Stimulated activated CD4-positive, alpha-beta T cell treated with anti-CD3 and anti-CD28 coated beads, Interleukin-1b, Interleukin-23, amount 100 ng/mL, for 4 hours (primary cell): Measurements from ENCODE around the gene SETD7.
"Not testable (repeated sequence)": the region's sequence is repeated elsewhere in the genome, so short reads cannot be mapped to it uniquely, and the experiment has no call there.

Experiments used
- DNase-seq, 2 donors: peaks; one replicate each; pipeline ENCODE4 v3.0.0-alpha.2; 2020; ENCODE audit warnings: low read depth in 2 of 2

Gene SETD7

DNA sequence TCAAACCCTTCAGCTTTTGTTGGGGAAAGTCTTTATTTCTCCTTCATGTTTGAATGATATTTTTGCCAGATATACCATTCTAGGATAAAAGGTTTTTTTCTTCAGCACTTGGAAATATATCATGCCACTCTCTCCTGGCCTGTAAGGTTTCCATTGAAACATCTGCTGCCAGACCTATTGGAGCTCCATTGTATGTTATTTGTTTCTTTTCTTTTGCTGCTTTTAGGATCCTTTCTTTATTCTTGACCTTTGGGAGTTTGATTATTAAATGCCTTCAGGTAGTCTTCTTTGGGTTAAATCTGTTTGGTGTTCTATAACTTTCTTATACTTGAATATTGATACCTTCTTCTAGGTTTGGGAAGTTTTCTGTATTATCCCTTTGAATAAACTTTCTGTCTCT lies 87.3 kb downstream of the SETD7 start:
- not testable (repeated sequence) for DNase-seq

DNA sequence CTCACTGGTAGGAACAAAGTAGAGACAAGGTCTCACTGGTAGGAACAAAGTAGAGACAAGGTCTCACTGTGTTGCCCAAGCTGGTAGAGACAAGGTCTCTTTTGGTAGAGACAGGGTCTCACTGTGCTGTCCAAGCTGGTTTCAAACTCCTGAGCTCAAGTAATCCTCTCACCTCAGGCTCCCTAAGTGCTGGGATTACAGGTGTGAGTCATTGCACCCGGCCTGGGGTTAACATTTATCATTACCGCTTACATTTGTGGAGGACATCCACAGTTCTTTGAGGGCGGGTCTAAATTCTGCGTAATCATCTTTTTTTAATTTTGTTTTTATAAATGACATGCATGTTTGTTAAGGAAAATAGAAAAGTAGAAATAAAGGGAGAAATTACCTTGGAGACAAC lies 90.1 kb downstream of the SETD7 start:
- no peak for DNase-seq

DNA sequence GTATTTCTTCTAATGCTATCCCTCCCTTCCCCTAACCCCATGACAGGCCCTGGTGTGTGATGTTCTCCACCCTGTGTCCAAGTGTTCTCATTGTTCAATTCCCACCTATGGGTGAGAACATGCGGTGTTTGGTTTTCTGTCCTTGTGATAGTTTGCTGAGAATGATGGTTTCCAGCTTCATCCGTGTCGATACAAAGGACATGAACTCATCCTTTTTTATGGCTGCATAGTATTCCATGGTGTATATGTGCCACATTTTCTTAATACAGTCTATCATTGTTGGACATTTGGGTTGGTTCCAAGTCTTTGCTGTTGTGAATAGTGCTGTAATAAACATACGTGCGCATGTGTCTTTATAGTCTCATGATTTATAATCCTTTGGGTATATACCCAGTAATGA lies 91.5 kb downstream of the SETD7 start:
- DNase-seq = not testable (repeated sequence)

DNA sequence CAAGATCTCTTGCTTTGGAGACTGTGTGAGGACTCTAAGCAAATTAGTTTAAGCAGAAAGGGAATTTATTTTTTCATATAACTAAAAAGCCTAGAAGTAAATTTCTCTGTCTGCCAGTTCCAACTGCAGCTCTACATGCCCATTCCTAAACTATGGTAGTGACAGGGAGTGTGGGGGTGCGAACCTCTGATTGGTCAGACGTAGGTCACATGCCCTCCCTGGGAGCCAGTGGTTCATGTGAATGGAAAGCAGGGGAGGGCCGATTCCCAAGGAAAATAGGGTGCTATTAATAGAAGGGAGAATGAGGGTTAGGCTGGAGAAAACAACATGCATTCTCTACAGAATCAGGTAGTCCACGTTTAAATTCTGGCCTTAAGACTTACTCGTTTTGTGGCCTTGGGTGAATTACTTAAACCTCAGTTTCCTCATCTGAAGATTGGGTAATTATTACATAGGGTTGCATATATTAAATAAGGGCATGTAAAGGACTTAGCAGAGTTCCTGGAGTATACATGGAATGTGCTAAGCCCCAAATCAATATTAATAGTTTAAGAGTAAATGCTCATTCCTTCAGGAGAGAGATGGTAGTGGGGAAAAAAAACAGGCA lies 94.9 kb downstream of the SETD7 start:
- no peak for DNase-seq

DNA sequence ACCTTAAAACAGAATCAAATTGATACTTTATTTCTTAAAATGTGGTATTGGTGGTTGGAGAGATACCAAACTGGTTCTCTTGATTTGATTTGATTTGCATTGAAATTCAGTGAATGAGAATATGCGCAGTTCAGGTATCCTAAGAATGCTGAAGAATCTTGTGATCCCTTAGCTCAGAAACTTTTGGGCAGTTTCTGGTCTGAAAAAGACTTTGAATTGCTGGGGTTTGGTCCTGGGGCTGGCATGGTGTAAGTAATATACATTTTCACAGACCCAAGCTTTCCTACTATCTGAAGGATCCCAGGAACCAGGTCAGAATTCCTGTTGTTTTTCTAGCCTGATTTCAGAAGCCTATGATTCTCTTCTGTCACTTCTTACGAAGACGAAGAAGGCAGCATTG lies 95.5 kb downstream of the SETD7 start:
- DNase-seq = no peak

DNA sequence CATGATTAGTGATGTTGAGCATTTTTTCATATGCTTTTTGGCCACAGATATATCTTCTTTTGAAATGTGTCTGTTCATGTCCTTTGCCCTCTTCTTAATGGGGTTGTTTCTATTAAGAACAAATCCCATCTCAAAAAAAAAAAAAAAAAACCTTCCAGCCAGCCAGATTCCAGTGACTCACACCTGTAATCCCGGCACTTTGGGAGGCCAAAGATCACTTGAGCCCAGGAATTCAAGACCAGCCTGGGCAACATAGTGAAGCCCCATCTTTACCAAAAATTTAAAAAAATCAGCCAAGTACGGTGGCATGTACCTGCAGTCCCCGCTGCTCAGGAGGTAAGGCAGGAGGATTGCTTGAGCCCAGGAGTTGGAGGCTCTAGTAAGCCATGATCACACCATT lies 97.0 kb downstream of the SETD7 start:
- no peak for DNase-seq

DNA sequence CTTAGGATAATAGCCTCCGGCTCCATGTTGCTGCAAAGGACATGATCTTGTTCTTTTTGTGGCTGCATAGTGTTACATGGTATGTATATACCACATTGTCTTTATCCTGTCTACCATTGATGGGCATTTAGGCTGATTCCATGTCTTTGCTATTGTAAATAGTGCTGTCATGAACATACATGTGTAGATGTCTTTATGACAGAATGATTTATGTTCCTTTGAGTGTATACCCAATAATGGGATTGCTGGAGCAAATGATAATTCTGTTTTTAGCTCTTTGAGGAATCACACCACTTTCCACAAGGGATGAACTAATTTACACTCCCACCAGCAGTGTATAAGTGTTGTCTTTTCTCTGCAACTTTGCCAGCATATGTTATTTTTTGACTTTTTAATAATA lies 97.5 kb downstream of the SETD7 start:
- DNase-seq = no peak

DNA sequence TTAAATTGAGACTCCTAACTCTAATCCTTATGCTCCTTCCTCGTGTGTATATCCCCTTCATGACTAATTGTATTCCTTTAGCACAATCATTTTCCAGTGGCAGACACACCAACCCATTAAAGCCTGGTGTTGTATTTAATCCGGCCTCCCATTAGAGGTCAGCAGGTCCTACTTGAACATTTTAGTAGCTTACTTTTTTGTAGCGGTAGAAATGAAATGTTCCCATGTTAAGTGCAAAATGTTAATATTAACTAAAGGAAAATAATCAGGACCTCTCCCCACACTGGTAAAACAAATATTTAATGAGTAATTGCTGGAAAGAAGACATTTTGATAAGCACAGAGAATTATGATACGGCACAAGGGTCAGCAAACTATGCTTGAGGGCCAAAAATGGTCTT lies 98.7 kb downstream of the SETD7 start:
- no peak for DNase-seq

DNA sequence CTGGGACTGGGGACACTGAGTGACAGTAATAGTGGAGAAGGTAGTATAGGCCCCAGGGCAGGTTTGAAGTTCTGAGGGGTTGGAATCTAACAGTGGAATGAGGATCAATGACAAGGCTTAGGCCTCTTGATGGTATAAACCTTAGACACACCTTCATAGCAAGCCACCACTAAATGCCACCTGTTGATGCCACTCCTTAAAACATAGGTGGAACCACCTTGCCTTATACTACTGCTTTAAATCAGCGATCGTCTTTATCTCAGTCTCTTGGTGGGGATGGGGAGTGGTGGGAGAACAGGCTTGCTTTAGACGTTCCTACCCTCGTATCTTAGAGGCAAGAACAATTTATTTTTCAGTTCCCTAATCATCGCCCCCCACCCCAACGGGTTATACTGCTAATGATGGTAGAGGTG lies 100.9 kb downstream of the SETD7 start:
- DNase-seq = no peak

DNA sequence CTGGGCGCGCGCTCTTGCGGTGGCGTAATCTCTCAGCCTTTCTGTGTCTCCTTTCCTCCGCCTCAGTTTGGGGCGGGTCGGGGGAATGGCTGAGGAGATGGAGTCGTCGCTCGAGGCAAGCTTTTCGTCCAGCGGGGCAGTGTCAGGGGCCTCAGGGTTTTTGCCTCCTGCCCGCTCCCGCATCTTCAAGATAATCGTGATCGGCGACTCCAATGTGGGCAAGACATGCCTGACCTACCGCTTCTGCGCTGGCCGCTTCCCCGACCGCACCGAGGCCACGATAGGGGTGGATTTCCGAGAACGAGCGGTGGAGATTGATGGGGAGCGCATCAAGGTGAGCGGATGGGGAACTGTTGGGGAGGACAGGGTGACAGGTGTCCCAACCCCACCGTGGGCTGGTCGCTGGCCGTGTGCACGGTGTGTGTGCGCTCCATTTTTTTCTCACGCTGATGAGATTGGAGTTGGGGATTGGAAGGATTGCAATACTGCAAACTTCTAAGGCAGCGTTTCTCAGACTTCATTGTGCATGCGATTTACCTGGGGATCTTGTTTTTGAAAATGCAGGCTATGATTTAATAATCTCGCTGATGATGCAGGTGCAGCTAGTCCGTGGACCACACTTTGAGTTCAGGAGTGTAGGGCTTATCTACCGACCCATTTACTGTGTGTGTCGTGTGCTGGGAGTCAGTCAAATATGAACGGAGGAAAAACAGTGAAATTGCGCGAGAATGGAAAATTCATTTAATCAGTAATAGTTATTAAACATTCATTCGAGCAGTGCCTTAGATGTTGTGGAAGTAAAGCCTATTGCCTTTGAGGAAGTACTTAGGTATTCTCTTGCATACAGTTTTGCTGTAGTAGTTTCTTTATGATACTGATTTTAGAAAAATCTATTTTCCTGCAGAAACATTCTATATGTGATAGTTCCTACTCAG lies 101.6 kb downstream of the SETD7 start, which contains the start of gene RAB33B:
RAB33B (plus strand) TSS at position 11 of the 935 bp plus-strand sequence; CDS start at position 86, 75 bp downstream.
- peak in 1 of 2 donors; percentile 6 for DNase-seq

DNA sequence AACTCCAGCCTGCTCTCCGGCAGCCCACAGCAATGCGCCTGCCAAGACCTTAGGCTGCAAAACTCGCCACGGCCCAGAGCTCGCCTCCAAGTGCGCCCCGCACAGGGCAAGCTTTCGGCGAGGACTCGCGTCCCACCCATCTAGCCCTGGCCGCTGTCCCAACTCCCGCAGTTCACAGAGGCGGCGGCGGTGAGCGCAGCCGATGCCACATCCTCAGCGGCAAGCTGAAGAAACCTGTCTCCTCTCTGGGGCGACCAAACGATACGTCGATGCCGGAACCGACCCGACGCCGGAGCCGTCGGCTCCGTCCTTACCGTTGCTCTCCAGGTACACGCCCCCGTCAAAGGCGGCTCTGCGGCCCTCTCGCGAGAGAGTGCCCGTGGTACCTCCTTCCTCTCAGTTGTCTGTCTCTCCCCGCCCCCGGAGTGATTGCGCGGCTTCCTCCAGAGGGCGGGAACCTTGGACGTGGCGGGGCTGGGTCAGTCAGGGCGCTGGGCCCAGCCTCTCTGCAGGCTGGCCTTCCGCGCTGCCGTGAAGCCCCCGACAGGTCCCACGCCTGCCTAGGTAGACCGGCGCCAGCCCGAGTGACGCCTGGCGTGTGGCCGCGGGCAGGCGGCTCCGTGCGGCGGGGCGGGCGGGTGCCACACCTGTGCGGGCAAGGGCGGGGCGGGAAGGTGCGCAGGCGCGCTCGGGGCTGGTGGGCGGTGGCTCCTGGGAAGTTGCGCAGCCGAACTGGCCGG lies 102.5 kb downstream of the SETD7 start:
- DNase-seq = peak; percentile 91 to 96

DNA sequence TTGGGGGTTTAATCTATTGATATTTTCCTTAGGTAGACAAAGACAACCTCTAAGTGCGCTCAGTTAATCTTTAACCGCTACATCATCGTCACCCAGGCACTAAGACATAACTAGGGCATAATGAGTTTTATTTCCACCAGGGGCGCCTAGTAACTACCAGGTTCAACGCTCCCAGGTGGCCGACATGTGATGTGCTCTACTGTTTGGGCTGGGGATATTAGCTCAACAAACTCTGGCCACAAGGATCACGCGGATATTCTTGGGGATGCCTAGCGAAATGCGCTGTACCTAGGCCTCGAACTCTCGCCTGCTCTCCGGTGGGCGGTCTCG lies 103.0 kb downstream of the SETD7 start:
- peak in 1 of 2 donors; percentile 51 for DNase-seq

DNA sequence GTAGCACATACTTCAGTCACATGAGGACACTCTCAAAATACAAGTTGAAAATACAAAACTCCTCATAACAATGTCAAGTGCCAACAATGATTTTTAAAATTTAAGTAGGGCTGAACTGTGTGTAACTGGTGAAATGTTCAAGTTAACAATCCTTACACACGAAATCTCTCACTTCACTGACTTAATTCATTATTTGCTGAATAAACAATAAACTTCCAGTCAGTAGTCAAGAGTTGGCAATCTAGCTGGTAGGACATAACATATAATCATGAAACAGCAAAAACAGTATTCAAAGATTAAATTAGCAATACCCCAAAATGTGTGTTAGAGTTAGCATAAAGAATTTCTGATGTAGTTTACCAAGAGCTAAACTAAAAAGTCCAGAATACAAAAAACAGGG lies 104.0 kb downstream of the SETD7 start:
- DNase-seq = no peak

DNA sequence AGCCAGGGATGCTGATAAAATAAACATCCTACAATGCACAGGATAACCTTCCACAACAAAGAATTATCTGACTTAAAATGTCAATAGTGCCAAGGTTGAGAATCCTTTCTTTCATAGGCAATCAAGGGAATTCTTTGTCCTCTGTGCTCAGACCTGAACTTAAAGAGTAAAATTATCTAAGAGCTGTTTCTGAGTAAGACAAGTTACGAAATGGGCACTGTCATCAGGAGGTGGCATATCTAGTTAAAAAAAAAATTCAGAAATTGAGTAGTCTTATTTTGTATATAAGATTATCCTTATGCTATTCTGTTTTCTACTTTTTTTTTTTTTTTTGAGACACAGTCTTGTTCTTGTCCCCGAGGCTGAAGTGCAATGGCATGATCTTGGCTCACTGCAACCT lies 105.4 kb downstream of the SETD7 start:
- no peak for DNase-seq

DNA sequence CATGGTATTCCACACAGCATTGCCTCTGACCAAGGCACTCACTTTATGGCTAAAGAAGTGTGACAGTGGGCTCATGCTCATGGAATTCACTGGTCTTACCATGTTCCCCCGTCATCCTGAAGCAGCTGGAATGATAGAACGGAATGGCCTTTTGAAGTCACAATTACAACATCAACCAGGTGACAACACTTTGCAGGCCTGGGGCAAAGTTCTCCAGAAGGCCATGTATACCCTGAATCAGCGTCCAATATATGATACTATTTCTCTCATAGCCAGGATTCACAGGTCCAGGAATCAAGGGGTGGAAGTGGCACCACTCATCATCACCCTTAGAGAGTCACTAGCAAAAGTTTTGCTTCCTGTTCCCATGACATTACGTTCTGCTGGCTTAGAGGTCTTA lies 108.9 kb downstream of the SETD7 start:
- not testable (repeated sequence) for DNase-seq
